GM18498 (cell line): ENCODE measurements around the gene IGLON5.

Experiments
- ATAC-seq: cut with Tn5 transposase; IDR thresholded peaks from one replicate; pipeline ENCODE4 v1.9.1; 2021; ENCODE audit warnings: mild to moderate bottlenecking, moderate library complexity; ENCODE audit not compliant: unreplicated experiment

The IGLON5 gene

DNA sequence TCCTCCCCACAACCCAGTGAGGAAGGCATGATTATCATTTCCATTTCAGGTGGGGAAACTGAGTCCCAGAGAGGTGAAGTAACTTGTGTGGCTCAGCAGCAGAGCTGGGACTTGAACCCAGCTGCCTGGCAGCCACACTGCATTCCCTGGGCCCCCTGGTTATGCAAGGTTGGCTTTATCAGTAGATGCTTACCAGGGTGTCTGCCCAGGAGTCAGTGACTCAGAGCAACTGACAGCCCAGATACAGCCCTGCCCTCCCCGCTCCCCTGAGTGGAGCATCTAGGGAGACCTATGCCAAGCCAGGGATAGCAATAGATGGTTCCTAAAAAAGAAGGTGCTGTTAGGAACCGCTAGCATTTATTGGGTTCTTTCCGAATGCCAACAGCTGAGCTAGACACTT, 5.9 kb downstream of the IGLON5 start:
- no peak for ATAC-seq

DNA sequence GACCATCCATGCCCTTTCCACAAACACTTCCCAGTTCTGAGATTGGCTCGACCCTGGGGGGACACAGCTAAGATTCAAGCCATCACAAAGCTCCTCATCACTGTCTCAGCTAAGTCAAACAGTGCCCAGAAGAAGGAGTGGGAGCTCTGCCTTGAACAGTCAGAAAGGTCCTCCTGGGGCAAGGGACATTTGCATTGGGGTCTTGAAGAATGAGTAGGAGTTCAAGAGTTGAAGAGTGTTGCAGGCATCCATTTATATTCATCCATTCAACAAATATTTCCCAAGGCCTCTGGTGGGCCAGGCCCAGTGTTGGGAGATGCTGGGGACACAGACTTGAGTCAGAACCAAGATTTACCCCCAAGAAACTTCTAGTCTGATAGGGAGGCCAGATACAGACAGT, 6.5 kb downstream of the IGLON5 start:
- ATAC-seq, result no peak

DNA sequence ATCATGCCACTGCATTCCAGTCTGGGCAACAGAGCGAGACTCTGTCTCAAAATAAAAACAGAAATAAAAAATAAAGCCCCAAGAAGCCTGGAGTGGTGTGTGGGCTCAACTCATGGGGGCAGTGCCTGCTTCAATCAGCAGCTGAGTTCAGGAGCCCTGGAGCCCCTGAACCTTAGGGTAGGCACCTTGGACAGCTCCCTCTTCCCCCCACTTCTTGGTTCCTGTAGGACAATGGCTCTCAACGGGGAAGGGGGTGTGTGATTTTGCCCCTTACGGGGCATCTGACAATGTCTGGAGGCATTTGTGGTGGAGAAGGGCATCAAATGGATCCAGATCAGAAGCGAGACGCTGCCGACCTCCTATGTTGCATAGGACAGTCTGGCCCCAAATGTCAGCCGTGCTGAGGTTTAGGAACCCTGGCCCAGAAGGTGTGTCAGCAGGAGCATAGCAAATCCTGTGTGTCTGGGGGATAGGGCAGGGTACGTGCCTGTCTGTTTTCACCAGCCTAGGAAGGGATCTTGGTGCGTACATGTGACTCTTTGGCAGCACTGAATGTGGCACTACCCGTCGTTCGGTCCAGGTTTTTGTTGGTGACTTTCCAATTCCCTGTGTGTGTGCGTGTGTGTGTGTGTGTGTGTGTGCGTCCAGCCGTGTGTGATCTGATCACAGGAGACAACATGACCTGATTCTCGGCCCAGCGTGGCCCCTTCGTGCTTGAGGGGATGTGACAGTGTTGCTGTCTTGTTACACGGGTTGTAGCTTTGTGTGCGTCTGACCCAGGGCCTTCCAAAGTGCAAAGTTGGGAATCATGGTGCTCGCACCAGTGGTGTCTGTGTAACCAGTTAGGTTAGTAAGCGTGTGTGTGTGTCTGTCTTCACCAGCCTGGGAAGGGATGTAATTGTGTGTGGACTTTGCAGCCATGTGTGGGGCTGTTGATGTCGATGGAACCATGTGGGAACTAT, 7.5 kb downstream of the IGLON5 start:
- no peak for ATAC-seq

DNA sequence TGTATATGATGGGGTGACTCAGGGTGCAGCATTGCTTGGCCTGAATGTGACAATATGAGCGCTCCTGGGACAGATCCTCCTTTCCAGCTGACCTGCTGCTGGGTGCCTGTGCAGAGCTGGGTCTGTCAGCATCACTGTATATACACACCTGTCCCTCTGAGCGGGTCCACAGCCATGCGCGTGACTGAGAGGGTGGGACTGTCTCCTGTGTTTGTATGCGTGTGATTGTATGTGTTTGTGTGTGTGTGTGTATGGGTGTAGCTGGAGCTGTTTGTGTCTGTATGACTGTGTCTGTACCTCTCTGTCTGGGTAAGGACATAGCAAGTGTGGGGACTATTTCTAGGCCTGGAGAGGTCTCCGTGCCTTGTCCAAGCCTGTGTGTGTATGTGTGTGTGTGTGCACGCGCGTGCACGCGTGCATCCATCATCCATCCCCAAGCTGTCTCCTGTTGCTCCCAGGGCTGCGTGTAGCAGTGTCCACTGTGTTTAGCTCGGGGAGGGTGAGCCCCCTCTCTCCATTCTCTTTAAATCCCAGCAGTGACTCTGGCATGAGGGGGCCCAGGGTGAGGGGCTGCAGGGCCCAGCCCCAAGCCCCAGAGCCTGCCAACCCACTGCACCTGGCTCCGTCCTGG, 8.3 kb downstream of the IGLON5 start:
- no peak for ATAC-seq

DNA sequence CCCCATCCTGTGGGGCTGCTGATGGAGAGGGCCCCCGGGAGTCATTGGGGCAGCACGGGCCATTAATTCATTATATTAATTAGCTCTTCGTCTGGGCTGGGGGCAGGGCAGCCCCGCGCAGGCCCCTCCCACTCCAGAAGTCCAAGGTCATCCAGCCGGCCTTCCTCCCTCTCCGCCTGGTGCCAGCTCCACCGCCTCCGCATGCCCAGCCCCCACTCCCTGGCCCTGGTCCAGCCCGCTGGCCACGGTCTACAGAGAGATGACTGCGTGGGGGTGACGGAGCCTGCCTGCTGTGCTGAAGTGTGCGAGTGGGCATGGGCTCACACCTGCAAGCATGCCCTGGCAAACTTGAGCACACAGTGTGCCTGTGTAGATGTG, 8.8 kb downstream of the IGLON5 start:
- ATAC-seq, result no peak

DNA sequence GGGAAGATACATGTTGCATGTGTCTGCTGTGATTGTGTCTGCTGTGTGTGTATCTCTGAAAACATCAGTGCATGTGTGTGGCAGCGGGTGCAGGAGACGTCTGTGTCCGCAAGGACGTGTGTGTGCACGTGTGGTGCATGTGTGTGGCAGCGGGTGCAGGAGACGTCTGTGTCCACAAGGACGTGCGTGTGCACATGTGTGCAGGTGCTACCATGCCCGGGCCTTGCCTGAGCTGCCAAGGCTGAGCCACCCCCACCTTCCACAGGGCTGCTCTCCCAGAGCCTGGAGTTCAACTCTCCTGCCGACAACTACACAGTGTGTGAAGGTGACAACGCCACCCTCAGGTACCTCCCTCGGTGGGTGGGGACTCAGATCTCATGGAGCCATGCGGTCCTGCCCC, 10.4 kb downstream of the IGLON5 start:
- ATAC-seq, result no peak

DNA sequence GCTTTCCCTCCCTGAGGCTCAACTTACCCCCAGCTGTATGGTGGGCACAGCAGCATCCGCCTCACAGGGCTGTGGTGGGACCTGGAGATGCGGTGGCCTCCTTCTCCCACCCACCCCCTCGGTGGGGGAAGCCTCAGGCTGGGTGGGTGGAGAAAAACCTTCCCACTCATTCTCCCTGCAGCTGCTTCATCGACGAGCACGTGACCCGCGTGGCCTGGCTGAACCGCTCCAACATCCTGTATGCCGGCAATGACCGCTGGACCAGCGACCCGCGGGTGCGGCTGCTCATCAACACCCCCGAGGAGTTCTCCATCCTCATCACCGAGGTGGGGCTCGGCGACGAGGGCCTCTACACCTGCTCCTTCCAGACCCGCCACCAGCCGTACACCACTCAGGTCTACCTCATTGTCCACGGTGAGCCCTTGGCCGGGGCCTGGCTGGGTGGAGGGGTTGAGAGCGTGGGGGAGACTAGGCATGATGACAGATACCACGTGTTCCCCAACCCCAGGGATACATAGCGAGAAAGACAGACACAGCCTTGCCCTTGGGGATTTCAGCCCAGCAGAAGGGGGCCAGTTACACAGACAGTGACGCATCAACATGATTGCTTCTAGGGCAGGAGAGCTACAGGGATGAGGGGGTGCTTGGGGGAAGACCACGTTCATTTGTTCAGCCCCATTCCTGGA, 12.2 kb downstream of the IGLON5 start:
- ATAC-seq, result no peak

DNA sequence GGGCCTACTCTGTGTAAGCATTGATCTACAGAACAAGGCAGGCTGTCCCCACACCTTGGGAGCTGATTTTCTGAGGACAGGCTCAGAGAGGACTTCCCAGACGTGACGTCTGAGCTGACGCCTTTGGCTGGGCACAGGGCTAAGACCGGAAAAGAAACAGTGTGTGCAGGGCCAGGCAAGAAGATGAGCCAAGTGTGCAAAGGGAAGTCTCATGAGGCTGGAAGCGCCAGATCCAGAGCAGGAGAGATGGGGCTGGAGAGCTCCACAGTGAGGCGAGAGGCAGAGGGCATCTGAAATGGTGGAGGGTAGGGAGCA, 12.7 kb downstream of the IGLON5 start:
- no peak for ATAC-seq

DNA sequence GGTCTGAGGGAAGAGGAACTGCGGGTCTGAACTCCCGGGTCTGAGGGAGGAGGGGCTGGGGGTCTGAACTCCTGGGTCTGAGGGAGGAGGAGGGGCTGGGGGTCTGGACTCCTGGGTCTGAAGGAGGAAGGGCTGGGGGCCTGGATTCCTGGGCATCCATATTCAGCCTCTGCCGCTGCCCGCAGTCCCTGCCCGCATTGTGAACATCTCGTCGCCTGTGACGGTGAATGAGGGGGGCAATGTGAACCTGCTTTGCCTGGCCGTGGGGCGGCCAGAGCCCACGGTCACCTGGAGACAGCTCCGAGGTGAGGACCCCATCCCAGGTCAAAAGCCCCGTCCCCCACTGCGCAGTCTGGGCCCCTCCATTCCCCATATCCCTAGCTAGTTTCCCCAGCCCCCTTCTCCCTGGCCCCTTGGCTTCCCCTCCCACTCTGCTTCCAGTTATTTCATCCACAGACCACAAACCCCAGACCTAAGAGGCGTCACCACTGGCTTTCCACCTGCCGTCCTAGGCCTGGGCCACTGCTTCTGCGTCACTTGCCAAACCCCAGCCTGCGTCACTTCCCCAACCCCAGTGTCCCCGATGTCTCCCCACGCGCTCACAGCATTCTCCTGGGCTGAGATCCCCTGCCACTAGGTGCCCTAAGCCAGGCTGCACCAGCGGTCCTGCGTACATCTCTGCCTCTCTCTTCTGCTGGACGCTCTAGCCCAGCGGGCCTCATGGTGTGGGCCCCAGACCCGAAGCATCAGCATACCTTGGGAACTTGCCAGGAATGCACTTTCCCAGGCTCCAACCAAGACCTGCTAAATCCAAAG, 13.9 kb downstream of the IGLON5 start:
- no peak for ATAC-seq

DNA sequence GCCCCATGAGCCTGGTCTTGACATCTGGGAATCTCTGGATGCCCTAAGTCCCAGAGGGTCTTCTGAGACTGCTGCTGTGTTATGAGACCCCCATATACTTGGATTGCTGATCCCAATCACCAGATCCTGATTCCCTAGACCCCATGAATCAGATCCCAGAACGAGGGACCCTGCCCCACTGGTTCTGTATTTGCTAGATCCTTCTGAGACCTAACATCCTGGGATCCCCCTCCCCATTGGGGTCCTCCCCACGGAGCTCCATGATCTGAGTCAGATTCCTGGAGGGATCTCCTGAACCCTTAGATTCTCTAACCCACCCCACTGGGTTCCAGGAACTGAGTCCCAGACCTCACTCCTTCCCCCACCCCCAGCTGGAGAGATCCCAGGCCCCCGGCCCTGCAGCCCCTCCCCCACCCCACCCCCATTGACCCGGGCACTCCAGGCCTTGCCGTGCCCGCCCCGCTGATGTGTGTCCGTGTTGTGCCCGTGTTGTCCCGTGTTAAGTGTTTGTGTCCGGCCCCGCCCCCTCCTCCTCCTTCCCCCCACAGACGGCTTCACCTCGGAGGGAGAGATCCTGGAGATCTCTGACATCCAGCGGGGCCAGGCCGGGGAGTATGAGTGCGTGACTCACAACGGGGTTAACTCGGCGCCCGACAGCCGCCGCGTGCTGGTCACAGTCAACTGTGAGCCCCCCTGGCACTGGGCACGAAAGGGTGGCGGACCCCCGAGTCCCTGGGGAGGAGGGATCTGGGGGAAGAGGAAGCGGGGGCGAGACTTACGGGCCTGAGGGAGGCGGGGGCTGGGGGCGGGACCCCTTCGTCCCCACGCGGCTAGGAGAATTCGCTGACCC, 15.0 kb downstream of the IGLON5 start:
- ATAC-seq, result no peak

DNA sequence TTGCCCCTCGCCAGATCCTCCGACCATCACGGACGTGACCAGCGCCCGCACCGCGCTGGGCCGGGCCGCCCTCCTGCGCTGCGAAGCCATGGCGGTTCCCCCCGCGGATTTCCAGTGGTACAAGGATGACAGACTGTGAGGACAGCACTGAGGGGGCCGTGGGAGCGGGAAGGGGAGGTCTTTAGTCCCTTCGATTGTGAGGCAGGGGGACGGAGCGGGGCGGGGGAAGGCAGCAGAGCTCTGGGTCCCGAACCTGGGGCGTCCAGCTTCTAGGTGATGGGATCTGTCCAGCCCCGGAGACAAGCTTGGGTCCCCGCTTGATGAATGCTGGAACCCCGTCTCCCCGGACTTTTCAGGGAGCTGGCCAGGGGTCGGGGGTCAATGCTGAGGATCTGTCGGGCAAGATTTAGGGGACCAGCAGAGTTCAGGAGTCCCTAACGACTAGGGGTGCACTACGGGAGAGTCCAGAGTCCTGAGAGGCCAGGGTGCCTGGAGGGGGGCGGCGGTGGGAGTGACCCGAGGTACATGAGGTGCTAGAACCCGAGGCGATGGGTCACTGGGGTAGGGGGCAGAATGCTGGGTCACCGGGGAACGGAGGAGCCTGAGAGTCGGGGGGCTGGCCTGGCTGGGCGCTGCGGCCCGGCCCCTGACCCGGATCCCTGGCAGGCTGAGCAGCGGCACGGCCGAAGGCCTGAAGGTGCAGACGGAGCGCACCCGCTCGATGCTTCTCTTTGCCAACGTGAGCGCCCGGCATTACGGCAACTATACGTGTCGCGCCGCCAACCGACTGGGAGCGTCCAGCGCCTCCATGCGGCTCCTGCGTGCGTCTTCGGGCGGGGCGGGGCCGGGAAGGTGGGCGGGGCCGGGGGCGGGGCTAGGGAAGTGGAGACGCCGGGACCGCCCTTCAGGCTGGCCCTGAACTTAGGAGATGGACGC, 15.9 kb downstream of the IGLON5 start:
- ATAC-seq, result no peak

DNA sequence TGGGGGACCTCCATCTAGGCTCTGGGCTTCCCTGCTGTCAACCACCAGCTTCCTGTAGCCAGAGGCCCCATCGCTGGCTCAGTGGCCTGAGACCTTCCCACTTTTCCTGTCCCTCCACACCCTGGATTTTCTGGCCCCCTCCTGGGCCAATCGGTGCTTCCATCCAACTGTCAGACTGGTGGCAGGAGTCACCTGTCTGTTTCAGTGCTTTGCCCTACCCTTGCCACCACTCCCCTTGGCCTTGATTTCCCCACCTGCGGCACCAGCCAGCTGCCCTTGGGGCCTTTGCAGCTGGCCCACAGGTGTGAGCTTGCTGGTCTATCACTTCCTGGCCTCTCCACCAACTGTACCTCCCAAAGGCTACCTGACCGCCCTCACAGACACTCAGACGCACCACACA, 18.0 kb downstream of the IGLON5 start:
- no peak for ATAC-seq

DNA sequence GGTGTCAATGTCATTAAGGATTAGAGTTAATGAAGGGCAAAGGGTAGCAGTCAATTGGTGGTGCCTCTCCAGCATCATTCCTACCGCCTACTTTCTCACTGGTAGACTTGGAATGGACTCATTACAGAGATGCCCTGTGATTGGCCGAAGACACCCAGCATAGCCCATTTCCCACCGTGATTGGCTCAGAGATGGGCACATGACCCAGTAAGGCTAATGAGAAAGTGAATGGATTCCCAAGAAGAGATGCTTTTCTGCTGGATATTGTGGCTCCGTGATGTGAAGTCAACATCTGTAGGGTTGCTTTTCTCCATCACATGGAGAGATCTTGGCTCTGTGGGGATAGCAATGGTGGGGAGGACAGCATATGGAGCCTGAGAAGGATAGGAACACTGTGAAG, 18.9 kb downstream of the IGLON5 start:
- ATAC-seq, result no peak

DNA sequence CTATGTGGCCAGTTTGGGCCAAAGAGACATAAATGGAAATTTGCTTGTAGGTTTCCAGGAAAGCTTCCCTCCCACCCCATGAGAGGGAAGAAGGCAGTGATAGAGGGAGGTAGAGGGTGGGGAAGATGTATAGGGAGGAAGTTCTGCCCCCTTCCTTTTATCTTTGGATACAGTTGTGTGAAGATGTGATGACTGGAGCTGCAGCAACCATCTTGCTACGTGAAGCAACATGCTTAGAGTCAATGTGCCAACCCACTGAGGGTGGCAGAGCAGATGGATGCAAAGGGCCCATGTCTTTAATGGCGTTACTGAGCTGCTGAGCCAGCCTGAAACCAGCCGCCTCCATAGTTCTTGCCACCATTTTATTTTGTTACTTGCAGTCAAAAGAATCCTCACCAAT, 19.7 kb downstream of the IGLON5 start:
- no peak for ATAC-seq

DNA sequence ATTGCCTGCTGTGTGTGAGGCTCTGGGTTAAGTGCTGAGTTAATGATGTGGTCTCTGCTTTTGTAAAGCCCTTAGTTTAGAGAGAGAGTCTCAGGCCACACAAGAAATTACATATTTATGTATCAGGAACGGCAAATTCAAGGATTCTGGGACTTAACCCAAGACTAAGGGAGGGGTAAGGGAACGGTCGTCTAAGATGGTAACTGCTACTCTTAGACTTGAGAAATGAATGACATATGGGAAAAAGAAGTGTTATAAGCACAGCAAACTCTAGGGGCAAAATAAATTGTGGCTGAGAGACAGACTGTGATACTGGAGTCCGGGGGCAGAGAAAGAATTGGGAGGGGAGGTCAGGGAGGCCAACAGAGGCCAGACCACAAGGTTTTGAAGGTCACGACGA, 20.3 kb downstream of the IGLON5 start:
- ATAC-seq, result no peak

DNA sequence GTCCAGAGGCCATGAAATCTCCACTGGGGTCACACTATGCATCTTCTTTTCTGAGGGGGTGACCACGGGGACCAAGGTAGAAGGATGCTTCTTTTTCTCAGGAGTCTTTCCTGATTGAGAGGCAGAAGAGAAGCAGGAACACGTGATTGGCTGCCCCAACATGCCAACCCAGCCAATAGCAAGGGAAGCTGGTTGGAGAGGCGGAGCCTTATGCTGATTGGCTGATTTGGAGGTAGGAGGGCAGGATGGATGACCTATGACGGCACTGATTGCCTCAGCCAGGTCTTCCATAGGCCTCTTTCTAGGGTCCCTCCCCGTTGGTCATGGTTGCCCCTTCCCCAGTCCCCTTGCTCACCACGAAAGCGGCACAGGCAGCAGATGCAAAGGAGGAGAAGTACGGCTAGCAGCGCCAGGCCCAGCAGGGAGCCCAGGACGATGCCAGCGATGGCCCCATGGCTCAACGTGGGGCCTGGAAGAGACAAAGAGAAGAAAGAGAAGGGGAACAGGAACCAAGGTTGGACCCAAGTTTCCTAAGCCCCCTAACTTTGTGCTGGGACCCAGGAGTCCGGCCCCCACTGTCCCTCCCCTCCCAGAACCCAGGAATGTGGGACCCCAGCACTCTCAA, 22.5 kb downstream of the IGLON5 start:
- ATAC-seq, result no peak

DNA sequence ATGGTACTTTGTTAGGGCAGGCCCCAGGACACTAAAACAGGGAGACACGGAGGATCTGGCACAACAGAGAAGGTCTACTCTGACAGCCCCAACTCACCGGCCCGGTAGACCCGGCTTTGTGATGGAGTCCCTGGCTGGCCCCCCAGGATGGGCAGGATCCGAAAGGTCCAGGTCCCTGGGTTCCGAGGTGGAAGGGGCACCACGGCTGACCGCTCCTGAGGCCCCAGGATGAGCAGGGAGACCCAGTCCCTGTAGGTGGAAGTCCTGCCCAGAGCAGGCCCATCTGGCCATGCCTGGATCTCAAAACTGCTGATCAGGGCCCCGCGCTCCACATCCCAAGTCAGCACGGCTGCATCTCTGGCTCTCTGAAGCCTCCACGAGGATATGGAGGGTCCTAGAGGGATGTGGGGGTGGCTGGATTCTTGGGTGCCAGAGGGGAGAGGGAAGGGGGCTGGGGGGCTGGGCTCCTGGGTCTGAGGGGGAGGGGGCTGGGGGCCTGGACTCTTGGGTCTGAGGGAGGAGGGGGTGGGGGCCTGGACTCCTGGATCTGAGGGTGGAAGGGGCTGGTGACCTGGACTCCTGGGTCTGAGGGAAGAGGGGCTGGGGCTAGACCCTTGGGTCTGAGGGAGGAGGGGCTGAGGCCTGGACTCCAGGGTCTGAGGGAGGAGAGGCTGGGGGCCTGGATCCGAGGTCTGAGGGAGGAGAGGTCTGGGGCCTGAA, 25.9 kb downstream of the IGLON5 start:
- ATAC-seq, result no peak
